GM12864 (cell line): ENCODE measurements around the gene ERBB4.

ENCODE experiments used
- DNase-seq: peaks from one replicate; pipeline ENCODE4 v3.0.0-alpha.2; 2011; ENCODE audit warnings: low read depth
- H3K4me3 ChIP-seq: 2 replicates; pipeline ENCODE4 v1.5.1; 2011; ENCODE audit warnings: mild to moderate bottlenecking, low read depth, low read length, control low read depth
- CTCF ChIP-seq: IDR thresholded peaks from 2 replicates; pipeline ENCODE4 v1.5.1; 2011; ENCODE audit warnings: low read depth, mild to moderate bottlenecking, moderate library complexity, low read length, control low read depth, inconsistent platforms; ENCODE audit errors: missing control alignments

The ERBB4 gene

GRCh38 chr2:211404098-211404497 lies 1134.5 kb downstream of the ERBB4 start:
- TF ChIP-seq CTCF = no peak

GRCh38 chr2:211401328-211401727 lies 1137.3 kb downstream of the ERBB4 start:
- no peak for TF ChIP-seq CTCF
- DNase-seq = no peak
- no peak overlapping the region for H3K4me3 ChIP-seq

More at GRCh38 chr2:211404098-211404497, 1134.5 kb downstream of the ERBB4 start:
- H3K4me3 ChIP-seq = no peak overlapping the region
- no peak for DNase-seq

- H3K4me3 ChIP-seq = no peak overlapping the region
- no peak for DNase-seq
- TF ChIP-seq CTCF = no peak
Observed at GRCh38 chr2:211397764-211398163, 1140.8 kb downstream of the ERBB4 start.

- TF ChIP-seq CTCF = no peak
- H3K4me3 ChIP-seq = no peak overlapping the region
- DNase-seq = no peak
Observed at GRCh38 chr2:211396815-211397214, 1141.8 kb downstream of the ERBB4 start.

- no peak for TF ChIP-seq CTCF
- DNase-seq = no peak
- H3K4me3 ChIP-seq = no peak overlapping the region
Observed at GRCh38 chr2:211391189-211391567, 1147.4 kb downstream of the ERBB4 start.

GRCh38 chr2:211390536-211391188 lies 1147.9 kb downstream of the ERBB4 start:
- TF ChIP-seq CTCF = no peak
- DNase-seq = no peak
- H3K4me3 ChIP-seq = no peak overlapping the region

- DNase-seq = no peak
- H3K4me3 ChIP-seq = no peak overlapping the region
- TF ChIP-seq CTCF = no peak
Observed at GRCh38 chr2:211387734-211388133, 1150.9 kb downstream of the ERBB4 start.
